IMR-90 (cell line): ENCODE results near the gene KRTAP4-3. TPM values are rescaled to one million over a fixed set of nuclear protein-coding genes. Genes with fewer than 3 reads are reported as not detected.

Experiments used
- ATAC-seq: fragments of 200-7000 bp; cut with Tn5 transposase; 2 replicates; pipeline ENCODE4 v1.9.1; 2020; ENCODE audit warnings: low read depth, mild to moderate bottlenecking, moderate library complexity
- BruUV-seq: library from RNA; stranded (reverse); fragments of 400-500 nt; replicated peaks from 2 replicates; lab custom pipeline; 2021; lab: Mats Ljungman, UMichigan
- CTCF ChIA-PET: fragments of 300-600 bp; formaldehyde crosslinking; extraction: SDS; loops from one replicate; lab custom pipeline; 2021; ENCODE audit warnings: antibody characterized with exemption; lab: Yijun Ruan, JAX
- POLR2A ChIA-PET: fragments of 300-600 bp; sonication (Branson Sonifier 250); formaldehyde crosslinking; loops from one replicate; lab custom pipeline; 2022; ENCODE audit warnings: antibody characterized with exemption; ENCODE audit not compliant: unreplicated experiment; lab: Charles Lee
- DNase-seq: peaks from one replicate; pipeline ENCODE4 v3.0.0; 2013
- H2AFZ ChIP-seq: replicated peaks from 2 replicates; pipeline ENCODE3; 2013; ENCODE audit warnings: low read length, mild to moderate bottlenecking; ENCODE audit not compliant: poor library complexity
- H2AK5ac ChIP-seq: 2 replicates; pipeline ENCODE4 v1.6.1; 2013; ENCODE audit warnings: low read depth, low read length, inconsistent platforms
- H2AK9ac ChIP-seq: replicated peaks from 2 replicates; pipeline ENCODE3; 2013; ENCODE audit warnings: mild to moderate bottlenecking, low read depth, low read length, moderate library complexity; ENCODE audit not compliant: poor library complexity
- H2BK120ac ChIP-seq: 2 replicates; pipeline ENCODE4 v1.6.1; 2013; ENCODE audit warnings: low read depth, low read length, inconsistent platforms
- H2BK15ac ChIP-seq: 3 replicates; pipeline ENCODE4 v1.6.1; 2013; ENCODE audit warnings: low read depth, low read length, inconsistent platforms
- H2BK20ac ChIP-seq: 2 replicates; pipeline ENCODE4 v1.6.1; 2013; ENCODE audit warnings: low read depth, mild to moderate bottlenecking, inconsistent platforms, low read length, moderate library complexity
- H2BK5ac ChIP-seq: 2 replicates; pipeline ENCODE4 v1.6.1; 2013; ENCODE audit warnings: mild to moderate bottlenecking, low read depth, low read length, inconsistent platforms; ENCODE audit not compliant: poor library complexity, severe bottlenecking
- H3K14ac ChIP-seq: replicated peaks from 2 replicates; pipeline ENCODE4 v1.6.1; 2013; ENCODE audit warnings: low read depth, low read length, inconsistent platforms
- H3K18ac ChIP-seq: 2 replicates; pipeline ENCODE4 v1.6.1; 2013; ENCODE audit warnings: low read depth, low read length, control low read depth
- H3K23ac ChIP-seq: 2 replicates; pipeline ENCODE4 v1.6.1; 2013; ENCODE audit warnings: low read depth, low read length, inconsistent platforms
- H3K27ac ChIP-seq: 2 replicates; pipeline ENCODE4 v1.5.1; 2013; ENCODE audit warnings: mild to moderate bottlenecking, control low read depth, low read length; ENCODE audit not compliant: insufficient read depth
- H3K27me3 ChIP-seq: 2 replicates; pipeline ENCODE4 v1.6.1; 2013; ENCODE audit warnings: low read length; ENCODE audit not compliant: control insufficient read depth, insufficient read depth
- H3K36me3 ChIP-seq: 2 replicates; pipeline ENCODE4 v1.6.1; 2013; ENCODE audit warnings: low read length, mixed read lengths; ENCODE audit not compliant: control insufficient read depth, insufficient read depth
- H3K4ac ChIP-seq: 2 replicates; pipeline ENCODE4 v1.6.1; 2013; ENCODE audit warnings: low read depth, low read length, inconsistent platforms
- H3K4me1 ChIP-seq: 2 replicates; pipeline ENCODE4 v1.6.1; 2013; ENCODE audit warnings: low read length, mixed read lengths; ENCODE audit not compliant: control insufficient read depth, insufficient read depth
- H3K4me2 ChIP-seq: 2 replicates; pipeline ENCODE4 v1.6.1; 2013; ENCODE audit warnings: low read depth, mild to moderate bottlenecking, control low read depth, low read length, moderate library complexity
- H3K4me3 ChIP-seq: 2 replicates; pipeline ENCODE4 v1.5.1; 2013; ENCODE audit warnings: low read depth, mild to moderate bottlenecking, control low read depth, low read length, moderate library complexity; ENCODE audit not compliant: insufficient read depth
- H3K56ac ChIP-seq: 2 replicates; pipeline ENCODE4 v1.6.1; 2013; ENCODE audit warnings: low read length, inconsistent platforms; ENCODE audit not compliant: insufficient read depth; ENCODE audit errors: extremely low read depth
- H3K79me1 ChIP-seq, 2 experiments: 2 replicates each; pipeline ENCODE4 v1.6.1; 2013; ENCODE audit warnings: low read length in 2 of 2, inconsistent platforms in 1 of 2, low read depth in 1 of 2
- H3K9ac ChIP-seq: 2 replicates; pipeline ENCODE4 v1.6.1; 2013; ENCODE audit warnings: low read depth, low read length, control low read depth
- H3K9me1 ChIP-seq: 2 replicates; pipeline ENCODE4 v1.6.1; 2013; ENCODE audit warnings: low read length, inconsistent platforms; ENCODE audit not compliant: insufficient read depth
- H3K9me3 ChIP-seq: 2 replicates; pipeline ENCODE4 v1.6.1; 2013; ENCODE audit warnings: low read length; ENCODE audit not compliant: control insufficient read depth, insufficient read depth
- H4K20me1 ChIP-seq: 2 replicates; pipeline ENCODE4 v1.6.1; 2013; ENCODE audit warnings: low read length, inconsistent platforms; ENCODE audit not compliant: insufficient read depth
- H4K5ac ChIP-seq: 2 replicates; pipeline ENCODE4 v1.6.1; 2013; ENCODE audit warnings: mild to moderate bottlenecking, low read depth, low read length, control low read depth
- H4K8ac ChIP-seq, 2 experiments: 2 replicates each; pipeline ENCODE4 v1.6.1; 2013; ENCODE audit warnings: low read depth in 2 of 2, low read length in 2 of 2, control low read depth in 1 of 2, inconsistent platforms in 1 of 2
- H4K91ac ChIP-seq: 2 replicates; pipeline ENCODE4 v1.6.1; 2013; ENCODE audit warnings: low read depth, low read length, inconsistent platforms; ENCODE audit not compliant: insufficient read depth
- BHLHE40 ChIP-seq: fragments of 150-350 bp; IDR thresholded peaks from 2 replicates; pipeline ENCODE4 v1.6.1; 2016; ENCODE audit warnings: mild to moderate bottlenecking, low read depth, low read length
- CHD1 ChIP-seq: IDR thresholded peaks from 2 replicates; pipeline ENCODE4 v1.6.1; 2012; ENCODE audit warnings: low read depth, low read length, improper control_type of control experiment
- CTCF ChIP-seq: conservative IDR thresholded peaks from 2 replicates; pipeline ENCODE4 v1.5.1; 2012; ENCODE audit warnings: mild to moderate bottlenecking, low read depth, low read length, improper control_type of control experiment
- ELK1 ChIP-seq: fragments of 150-350 bp; IDR thresholded peaks from 2 replicates; pipeline ENCODE4 v1.6.1; 2016; ENCODE audit warnings: low read depth, mild to moderate bottlenecking, low read length, moderate library complexity, borderline replicate concordance
- FOS ChIP-seq: fragments of 150-350 bp; IDR thresholded peaks from 2 replicates; pipeline ENCODE4 v1.6.1; 2016; ENCODE audit warnings: low read depth, low read length
- MAFK ChIP-seq: IDR thresholded peaks from 2 replicates; pipeline ENCODE4 v1.6.1; 2012; ENCODE audit warnings: low read depth, low read length, improper control_type of control experiment
- MAZ ChIP-seq: IDR thresholded peaks from 2 replicates; pipeline ENCODE4 v1.6.1; 2012; ENCODE audit warnings: low read depth, mild to moderate bottlenecking, low read length, improper control_type of control experiment, moderate library complexity, borderline replicate concordance
- MXI1 ChIP-seq: IDR thresholded peaks from 2 replicates; pipeline ENCODE4 v1.6.1; 2012; ENCODE audit warnings: low read depth, mild to moderate bottlenecking, low read length, moderate library complexity, borderline replicate concordance
- NFE2L2 ChIP-seq: fragments of 150-350 bp; IDR thresholded peaks from 2 replicates; pipeline ENCODE4 v1.6.1; 2016; ENCODE audit warnings: low read depth, mild to moderate bottlenecking, low read length
- POLR2A ChIP-seq: IDR thresholded peaks from 2 replicates; pipeline ENCODE4 v1.6.1; 2012; ENCODE audit warnings: mild to moderate bottlenecking, low read depth, low read length
- RAD21 ChIP-seq: IDR thresholded peaks from 2 replicates; pipeline ENCODE4 v1.6.1; 2012; ENCODE audit warnings: low read length, improper control_type of control experiment
- RFX5 ChIP-seq: IDR thresholded peaks from 2 replicates; pipeline ENCODE4 v1.8.0; 2012; ENCODE audit warnings: low read depth, mild to moderate bottlenecking, low read length, moderate library complexity
- USF2 ChIP-seq: fragments of 150-350 bp; IDR thresholded peaks from 2 replicates; pipeline ENCODE4 v1.6.1; 2017; ENCODE audit warnings: mild to moderate bottlenecking, antibody characterized with exemption, low read length, low read depth
- WGBS, 2 experiments: methylation state at CpG; one replicate each; pipeline versions ENCODE4 v1.1.5 to v1.1.7; 2013; ENCODE audit warnings: missing lambda C conversion rate in 2 of 2; ENCODE audit not compliant: insufficient read length in 1 of 2; ENCODE audit errors: extremely low coverage in 2 of 2; 5-methylcytosine and 5-hydroxymethylcytosine counted together
- dilution Hi-C: fragments of 300-500 bp; cut with HindIII; formaldehyde crosslinking; loops from one replicate; pipeline ENCODE4 v1.14.3; 2018; ENCODE audit warnings: low sequenced_read_pairs; ENCODE audit not compliant: unreplicated experiment
- in situ Hi-C: fragments of 300-500 bp; cut with MboI; formaldehyde crosslinking; loops from 3 replicates; pipeline ENCODE4 v1.14.3; 2019; ENCODE audit warnings: low sequenced_read_pairs, inconsistent platforms, mixed read lengths
- intact Hi-C: fragments of 100-400 bp; cut with micrococcal nuclease; formaldehyde crosslinking; loops from 2 replicates; pipeline ENCODE4 v1.10.0; 2022
- polyA plus RNA-seq, 3 experiments: library from polyadenylated mRNA; depleted of rRNA; stranded (reverse); fragments of >200 nt; gene quantifications; 2 replicates each; pipeline ENCODE4 v1.2.3, GENCODE V29; 2012; ENCODE audit warnings: low replicate concordance in 1 of 3
- total RNA-seq: library from RNA; depleted of rRNA; stranded (reverse); fragments of >200 nt; gene quantifications from 2 replicates; pipeline ENCODE4 v1.2.3, GENCODE V29; 2012

The KRTAP4-3 gene
- total and polyA plus RNA-seq, 2 of the 4 experiments (the other 2 are of a cell fraction) = not detected

- Histone ChIP-seq H2BK15ac (no peak overlapping the region), H3K18ac (no peak overlapping the region), H3K4me1 (no peaks in the 10 kb centered on the region; the same call in 1 of the 2 replicates), H2AK9ac (no peak overlapping the region), H3K79me1 (no peaks in the 10 kb centered on the region), H3K9ac (no peak overlapping the region), H4K91ac (no peak overlapping the region), H3K27me3 (no peaks in the 10 kb centered on the region), H3K4me3 (no peak overlapping the region), H3K56ac (no peak overlapping the region), H4K8ac (no peak overlapping the region), H4K20me1 (no peaks in the 10 kb centered on the region), H2BK120ac (no peak overlapping the region), H3K9me3 (peaks cover 5% of the 10 kb centered on the region), H4K5ac (no peak overlapping the region), H3K27ac (no peak overlapping the region), H2BK20ac (no peak overlapping the region), H3K14ac (no peak overlapping the region), H3K9me1 (no peaks in the 10 kb centered on the region), H3K4me2 (no peak overlapping the region), H2BK5ac (no peak overlapping the region), H3K4ac (no peak overlapping the region), H2AK5ac (no peak overlapping the region), H2AFZ (no peak overlapping the region), H3K23ac (no peak overlapping the region), H3K36me3 (no peaks in the 10 kb centered on the region)
- WGBS, 2 experiments = no CpG with 5 or more reads among the region's 1 CpG
- DNase-seq (no peak), ATAC-seq (no peak)
- intact Hi-C loops (no loop called here), in situ Hi-C loops (no loop called here), dilution Hi-C loops (no loop called here)
- ChIA-PET POLR2A (no interaction called here), CTCF (no interaction called here)
- BruUV-seq = no TSS peak
- TF ChIP-seq MAZ (no peak), MAFK (no peak), RFX5 (no peak), CTCF (no peak), FOS (no peak), RAD21 (no peak), POLR2A (no peak), USF2 (no peak), NFE2L2 (no peak), BHLHE40 (no peak), ELK1 (no peak), CHD1 (no peak), MXI1 (no peak)
Measured at GRCh38 chr17:41144846-41145245, 23.2 kb downstream of the KRTAP4-3 start.
